HEK293 (cell line): ENCODE data around the gene PARD3B.

Experiments used
- CTCF ChIA-PET: fragments of 350-600 bp; formaldehyde crosslinking; extraction: SDS; loops from one replicate; lab custom pipeline; 2021; ENCODE audit warnings: antibody characterized with exemption; lab: Yijun Ruan, JAX
- POLR2A ChIA-PET: fragments of 300-600 bp; formaldehyde crosslinking; extraction: SDS; loops from one replicate; lab custom pipeline; 2020; ENCODE audit warnings: antibody characterized with exemption, inconsistent platforms; lab: Yijun Ruan, JAX
- H3K27ac ChIP-seq: fragments of 200-500 bp; sonication (Bioruptor generic); 2 replicates; pipeline ENCODE4 v1.5.1; 2014; ENCODE audit warnings: low read depth, low read length, control low read depth, inconsistent platforms; ENCODE audit errors: extremely low read depth
- H3K36me3 ChIP-seq, 2 experiments: fragments of 200-500 bp in 1 of 2; sonication (Bioruptor generic) in 1 of 2; 1 replicate in 1 of 2; 2 replicates in 1 of 2; pipeline ENCODE4 v1.5.1; 2014 to 2017; ENCODE audit warnings: inconsistent platforms in 2 of 2, low read length in 2 of 2; ENCODE audit not compliant: control insufficient read depth in 2 of 2, insufficient read depth in 1 of 2
- H3K4me1 ChIP-seq: fragments of 200-500 bp; sonication (Bioruptor generic); 2 replicates; pipeline ENCODE4 v1.5.1; 2014; ENCODE audit warnings: mild to moderate bottlenecking, low read length, inconsistent platforms; ENCODE audit not compliant: control insufficient read depth, insufficient read depth
- H3K4me3 ChIP-seq: 2 replicates; pipeline ENCODE4 v1.5.1; 2011; ENCODE audit warnings: low read depth, mild to moderate bottlenecking, control low read depth, low read length, moderate library complexity
- H3K9me3 ChIP-seq: fragments of 200-500 bp; sonication (Bioruptor generic); 2 replicates; pipeline ENCODE4 v1.5.1; 2014; ENCODE audit warnings: low read depth, low read length, inconsistent platforms; ENCODE audit not compliant: control insufficient read depth, insufficient read depth
- BCL6B ChIP-seq: fragments of 450-650 bp; formaldehyde crosslinking; IDR thresholded peaks from 2 replicates; pipeline ENCODE4 v1.5.1; 2017; ENCODE audit warnings: missing biosample characterization, missing genetic modification characterization
- FEZF1 ChIP-seq: fragments of 450-650 bp; formaldehyde crosslinking; IDR thresholded peaks from 2 replicates; pipeline ENCODE4 v1.5.1; 2016; ENCODE audit warnings: missing biosample characterization, missing genetic modification characterization
- HIC1 ChIP-seq: fragments of 450-650 bp; formaldehyde crosslinking; IDR thresholded peaks from 2 replicates; pipeline ENCODE4 v1.5.1; 2016; ENCODE audit warnings: missing biosample characterization, missing genetic modification characterization
- HOXC10 ChIP-seq: sonication (generic); formaldehyde crosslinking; IDR thresholded peaks from 2 replicates; pipeline ENCODE4 v1.8.1; 2023; ENCODE audit warnings: mild to moderate bottlenecking, missing genetic modification reagents
- KLF9 ChIP-seq: fragments of 450-650 bp; formaldehyde crosslinking; IDR thresholded peaks from 2 replicates; pipeline ENCODE4 v1.5.1; 2016; ENCODE audit warnings: missing biosample characterization, missing genetic modification characterization, low read depth
- MZF1 ChIP-seq: fragments of 450-650 bp; formaldehyde crosslinking; IDR thresholded peaks from 2 replicates; pipeline ENCODE4 v1.5.1; 2017; ENCODE audit warnings: missing biosample characterization, missing genetic modification characterization, borderline replicate concordance
- OSR2 ChIP-seq: fragments of 450-650 bp; formaldehyde crosslinking; IDR thresholded peaks from 2 replicates; pipeline ENCODE4 v1.5.1; 2016; ENCODE audit warnings: missing biosample characterization, missing genetic modification characterization
- PRDM1 ChIP-seq: fragments of 450-650 bp; formaldehyde crosslinking; IDR thresholded peaks from 2 replicates; pipeline ENCODE4; 2016; ENCODE audit warnings: missing biosample characterization, missing genetic modification characterization
- SP2 ChIP-seq: fragments of 450-650 bp; formaldehyde crosslinking; IDR thresholded peaks from 2 replicates; pipeline ENCODE4 v1.5.1; 2016; ENCODE audit warnings: missing biosample characterization, missing genetic modification characterization
- SP3 ChIP-seq: fragments of 450-650 bp; formaldehyde crosslinking; IDR thresholded peaks from 2 replicates; pipeline ENCODE4 v1.5.1; 2016; ENCODE audit warnings: missing biosample characterization, missing genetic modification characterization
- ZBTB48 ChIP-seq: fragments of 450-650 bp; formaldehyde crosslinking; IDR thresholded peaks from 2 replicates; pipeline ENCODE4 v1.5.1; 2016; ENCODE audit warnings: missing biosample characterization, missing genetic modification characterization
- ZEB2 ChIP-seq: fragments of 450-650 bp; formaldehyde crosslinking; IDR thresholded peaks from 2 replicates; pipeline ENCODE4 v1.5.1; 2016; ENCODE audit warnings: missing biosample characterization, missing genetic modification characterization
- ZFP69B ChIP-seq: fragments of 450-650 bp; formaldehyde crosslinking; IDR thresholded peaks from 2 replicates; pipeline ENCODE4 v1.5.1; 2016; ENCODE audit warnings: missing biosample characterization, missing genetic modification characterization
- ZNF221 ChIP-seq: fragments of 450-650 bp; formaldehyde crosslinking; IDR thresholded peaks from 2 replicates; pipeline ENCODE4 v1.5.1; 2017; ENCODE audit warnings: missing biosample characterization, missing genetic modification characterization, borderline replicate concordance
- ZNF223 ChIP-seq: fragments of 450-650 bp; formaldehyde crosslinking; IDR thresholded peaks from 2 replicates; pipeline ENCODE4 v1.5.1; 2016; ENCODE audit warnings: missing biosample characterization, missing genetic modification characterization
- ZNF398 ChIP-seq: fragments of 450-650 bp; formaldehyde crosslinking; IDR thresholded peaks from 2 replicates; pipeline ENCODE4 v1.5.1; 2017; ENCODE audit warnings: missing biosample characterization, missing genetic modification characterization
- ZNF404 ChIP-seq: fragments of 450-650 bp; formaldehyde crosslinking; IDR thresholded peaks from 2 replicates; pipeline ENCODE4 v1.5.1; 2017; ENCODE audit warnings: missing biosample characterization, missing genetic modification characterization
- ZNF423 ChIP-seq: fragments of 450-650 bp; formaldehyde crosslinking; IDR thresholded peaks from 2 replicates; pipeline ENCODE4 v1.5.1; 2016; ENCODE audit warnings: missing biosample characterization, missing genetic modification characterization
- ZNF513 ChIP-seq: fragments of 450-650 bp; IDR thresholded peaks from 2 replicates; pipeline ENCODE4 v1.5.1; 2018; ENCODE audit warnings: missing biosample characterization, missing genetic modification characterization
- ZNF830 ChIP-seq: fragments of 450-650 bp; IDR thresholded peaks from 2 replicates; pipeline ENCODE4 v1.5.0; 2018; ENCODE audit warnings: missing biosample characterization, missing genetic modification characterization, low read depth, mild to moderate bottlenecking, moderate library complexity
- ZNF837 ChIP-seq: fragments of 450-650 bp; formaldehyde crosslinking; IDR thresholded peaks from 2 replicates; pipeline ENCODE4 v1.5.1; 2016; ENCODE audit warnings: missing biosample characterization, missing genetic modification characterization
- TF ChIP-seq, protein P1 (sequence below): fragments of 450-650 bp; formaldehyde crosslinking; IDR thresholded peaks from 2 replicates; pipeline ENCODE4 v1.5.1; 2016; ENCODE audit warnings: missing biosample characterization, missing genetic modification characterization
- TF ChIP-seq, protein P2 (sequence below): fragments of 450-650 bp; IDR thresholded peaks from 2 replicates; pipeline ENCODE4 v1.5.1; 2018; ENCODE audit warnings: missing biosample characterization, mild to moderate bottlenecking, missing genetic modification characterization

PARD3B gene

GRCh38 chr2:204544961-204545860, at the start of gene PARD3B:
Gene PARD3B, plus strand, starts transcription at chr2:204545475. Its CDS starts 525 bp downstream, at chr2:204546000.
- CTCF ChIA-PET = interaction anchor here (1.1 to 1.2 kb wide), 2 partner anchors 27 to 147 kb away, joined by 3 to 5 read pairs; no protein-coding TSS in a partner anchor
- H3K27ac ChIP-seq = peak within 1 kb of the TSS; percentile 93
- TF ChIP-seq ZNF398 = no peak
- TF ChIP-seq, protein P1, sequence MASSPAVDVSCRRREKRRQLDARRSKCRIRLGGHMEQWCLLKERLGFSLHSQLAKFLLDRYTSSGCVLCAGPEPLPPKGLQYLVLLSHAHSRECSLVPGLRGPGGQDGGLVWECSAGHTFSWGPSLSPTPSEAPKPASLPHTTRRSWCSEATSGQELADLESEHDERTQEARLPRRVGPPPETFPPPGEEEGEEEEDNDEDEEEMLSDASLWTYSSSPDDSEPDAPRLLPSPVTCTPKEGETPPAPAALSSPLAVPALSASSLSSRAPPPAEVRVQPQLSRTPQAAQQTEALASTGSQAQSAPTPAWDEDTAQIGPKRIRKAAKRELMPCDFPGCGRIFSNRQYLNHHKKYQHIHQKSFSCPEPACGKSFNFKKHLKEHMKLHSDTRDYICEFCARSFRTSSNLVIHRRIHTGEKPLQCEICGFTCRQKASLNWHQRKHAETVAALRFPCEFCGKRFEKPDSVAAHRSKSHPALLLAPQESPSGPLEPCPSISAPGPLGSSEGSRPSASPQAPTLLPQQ (tag by site-specific recombination) = peak; percentile 100
- TF ChIP-seq OSR2 (tag by site-specific recombination) = 0 out of 2 replicates have a peak, but pooled peaks have one; percentile 7
- no peak for TF ChIP-seq HIC1 (tag by site-specific recombination)
- TF ChIP-seq ZNF404 (tag by site-specific recombination) = no peak
- TF ChIP-seq BCL6B (tag by site-specific recombination) = no peak
- TF ChIP-seq PRDM1 (tag by site-specific recombination) = no peak
- peak; percentile 97 for TF ChIP-seq ZFP69B (tag by site-specific recombination)
- 0 out of 2 replicates have a peak, but pooled peaks have one; percentile 38 for TF ChIP-seq HOXC10 (CRISPR knock-in tag)
- TF ChIP-seq ZNF223 (tag by site-specific recombination) = no peak
- no peak for TF ChIP-seq ZNF830 (tag by site-specific recombination)
- TF ChIP-seq ZEB2 (tag by site-specific recombination) = no peak
- no peak for TF ChIP-seq FEZF1 (tag by site-specific recombination)
- 0 out of 2 replicates have a peak, but pooled peaks have one; percentile 24 for TF ChIP-seq MZF1 (tag by site-specific recombination)
- TF ChIP-seq, protein P2, sequence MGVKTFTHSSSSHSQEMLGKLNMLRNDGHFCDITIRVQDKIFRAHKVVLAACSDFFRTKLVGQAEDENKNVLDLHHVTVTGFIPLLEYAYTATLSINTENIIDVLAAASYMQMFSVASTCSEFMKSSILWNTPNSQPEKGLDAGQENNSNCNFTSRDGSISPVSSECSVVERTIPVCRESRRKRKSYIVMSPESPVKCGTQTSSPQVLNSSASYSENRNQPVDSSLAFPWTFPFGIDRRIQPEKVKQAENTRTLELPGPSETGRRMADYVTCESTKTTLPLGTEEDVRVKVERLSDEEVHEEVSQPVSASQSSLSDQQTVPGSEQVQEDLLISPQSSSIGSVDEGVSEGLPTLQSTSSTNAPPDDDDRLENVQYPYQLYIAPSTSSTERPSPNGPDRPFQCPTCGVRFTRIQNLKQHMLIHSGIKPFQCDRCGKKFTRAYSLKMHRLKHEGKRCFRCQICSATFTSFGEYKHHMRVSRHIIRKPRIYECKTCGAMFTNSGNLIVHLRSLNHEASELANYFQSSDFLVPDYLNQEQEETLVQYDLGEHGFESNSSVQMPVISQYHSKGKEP (tag by site-specific recombination) = peak; percentile 66
- TF ChIP-seq ZBTB48 = peak; percentile 36; the same call in 1 of the 2 replicates
- no peak for TF ChIP-seq ZNF221 (tag by site-specific recombination)
- peak; percentile 9; the same call in 1 of the 2 replicates for TF ChIP-seq ZNF513
- TF ChIP-seq SP3 = peak; percentile 34
- peak; percentile 59; the same call in 1 of the 2 replicates for TF ChIP-seq ZNF423 (tag by site-specific recombination)
- TF ChIP-seq SP2 (tag by site-specific recombination) = no peak
- TF ChIP-seq ZNF837 (tag by site-specific recombination) = no peak
- TF ChIP-seq KLF9 (tag by site-specific recombination) = peak; percentile 64

More at GRCh38 chr2:204544961-204545860, at the start of gene PARD3B:
- H3K36me3 ChIP-seq = no peaks in the 10 kb centered on the region
- peak within 1 kb of the TSS; percentile 75 for H3K4me3 ChIP-seq
- H3K4me1 ChIP-seq = no peaks in the 10 kb centered on the region
- no peaks in the 10 kb centered on the region for H3K9me3 ChIP-seq
- POLR2A ChIA-PET = interaction anchor here (0.6 to 0.9 kb wide), 2 partner anchors 29 to 54 kb away, joined by 3 to 4 read pairs; no protein-coding TSS in a partner anchor
